ENCODE measurements around the gene EDNRA.

The EDNRA gene

DNA sequence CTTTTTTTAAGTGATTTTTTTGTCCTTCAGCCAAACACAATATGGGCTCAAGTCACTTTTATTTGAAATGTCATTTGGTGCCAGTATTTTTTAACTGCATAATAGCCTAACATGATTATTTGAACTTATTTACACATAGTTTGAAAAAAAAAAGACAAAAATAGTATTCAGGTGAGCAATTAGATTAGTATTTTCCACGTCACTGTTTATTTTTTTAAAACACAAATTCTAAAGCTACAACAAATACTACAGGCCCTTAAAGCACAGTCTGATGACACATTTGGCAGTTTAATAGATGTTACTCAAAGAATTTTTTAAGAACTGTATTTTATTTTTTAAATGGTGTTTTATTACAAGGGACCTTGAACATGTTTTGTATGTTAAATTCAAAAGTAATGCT, 62.1 kb downstream of the EDNRA start:
- no peak for DNase-seq

DNA sequence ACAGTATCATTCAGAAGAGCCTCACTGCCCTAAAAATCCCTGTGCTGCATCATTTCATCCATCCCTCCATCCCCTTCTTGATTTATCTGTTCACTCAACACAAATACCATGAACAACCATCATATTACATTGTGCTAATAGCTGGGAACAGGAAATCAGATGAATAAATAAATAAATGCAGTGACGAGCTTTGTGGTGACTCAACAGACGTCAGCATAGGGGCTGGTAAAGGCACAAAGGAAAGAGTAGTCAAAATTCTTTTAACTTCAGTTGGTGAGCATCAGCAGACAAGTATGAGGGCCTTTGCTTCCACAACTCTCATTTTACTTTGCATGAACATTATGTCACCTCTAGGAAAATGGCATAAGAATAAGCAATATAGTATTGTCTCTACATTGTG, 65.5 kb downstream of the EDNRA start:
- DNase-seq = no peak

DNA sequence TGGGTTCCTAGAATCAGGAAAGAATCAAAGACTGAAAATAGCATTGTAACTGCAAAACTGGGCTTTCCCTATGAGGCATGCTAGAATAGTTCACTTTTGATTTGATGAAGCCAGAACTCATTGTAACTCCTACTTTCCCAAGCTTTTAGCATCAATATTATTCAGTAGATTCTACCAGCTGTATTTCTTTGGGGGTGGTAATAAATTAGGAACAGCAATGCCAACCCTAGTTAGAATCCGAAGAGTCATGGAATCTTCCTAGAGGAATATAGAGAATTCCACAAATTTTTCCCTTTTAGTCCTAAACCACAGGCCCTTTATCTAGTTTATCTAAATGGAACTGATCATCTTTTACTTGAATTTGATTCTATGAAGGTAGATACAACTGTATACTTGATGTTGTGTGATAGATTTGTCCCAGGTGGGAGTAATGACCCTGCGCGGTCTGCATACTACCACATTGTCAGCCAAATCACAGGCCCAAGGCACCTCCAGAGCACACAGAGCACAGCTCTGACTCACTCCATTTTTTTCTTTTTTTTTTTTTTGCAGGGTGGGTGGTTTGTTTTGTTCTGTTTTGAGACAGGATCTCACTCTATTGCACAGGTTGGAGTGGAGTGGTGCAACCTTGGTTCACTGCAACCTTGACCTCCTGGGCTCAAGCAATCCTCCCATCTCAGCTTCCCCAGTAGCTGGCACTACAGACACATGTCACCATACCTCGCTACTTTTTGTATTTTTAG, 66.6 kb downstream of the EDNRA start:
- DNase-seq = no peak

DNA sequence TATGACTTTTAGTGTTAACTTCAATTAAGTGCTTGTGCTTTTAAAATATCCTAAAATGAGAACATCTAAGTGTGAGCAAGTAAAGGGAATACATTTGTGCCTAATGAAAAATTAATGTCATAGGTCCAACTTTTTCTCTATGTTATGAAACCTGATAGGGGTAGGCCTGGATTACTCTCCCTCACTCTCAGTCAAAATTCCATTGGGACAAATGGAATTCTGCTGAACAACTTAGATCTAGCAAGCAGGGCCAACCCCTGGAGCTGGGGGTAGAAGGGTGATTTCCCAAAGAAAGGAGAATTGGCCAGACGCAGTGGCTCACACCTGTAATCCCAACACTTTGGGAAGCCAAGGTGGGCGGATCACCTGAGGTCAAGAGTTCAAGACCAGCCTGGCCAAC, 67.4 kb downstream of the EDNRA start:
- DNase-seq = no peak

DNA sequence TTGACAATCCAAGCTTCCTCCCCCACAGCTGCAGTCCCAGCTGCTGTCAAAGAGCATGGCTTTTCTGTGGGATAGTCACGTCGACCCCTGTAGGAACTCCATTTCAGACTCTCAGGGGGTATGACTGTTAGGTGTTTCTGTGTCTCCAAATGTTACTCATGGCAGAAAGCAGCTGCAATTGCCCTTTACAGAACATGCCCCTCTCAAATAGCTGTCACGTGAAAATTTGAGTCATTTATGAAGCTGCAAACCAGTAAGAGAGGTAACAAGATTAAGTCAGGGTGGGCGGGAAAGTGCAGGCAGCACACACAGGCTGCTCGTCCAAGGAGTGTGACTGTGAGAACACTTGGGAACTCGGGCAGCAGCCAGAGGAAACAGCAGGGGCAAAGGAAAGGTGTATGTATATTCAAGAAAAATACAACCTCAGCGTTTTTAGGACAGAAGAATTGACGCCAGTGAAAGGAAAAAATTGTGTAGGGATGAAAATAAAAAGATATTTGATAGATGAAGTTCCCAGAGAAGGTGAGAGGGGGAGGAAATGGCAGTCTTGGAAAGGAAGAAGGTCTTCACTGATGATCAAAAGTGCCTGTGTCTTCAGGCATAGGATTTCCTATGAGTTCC, 69.8 kb downstream of the EDNRA start:
- DNase-seq = no peak

DNA sequence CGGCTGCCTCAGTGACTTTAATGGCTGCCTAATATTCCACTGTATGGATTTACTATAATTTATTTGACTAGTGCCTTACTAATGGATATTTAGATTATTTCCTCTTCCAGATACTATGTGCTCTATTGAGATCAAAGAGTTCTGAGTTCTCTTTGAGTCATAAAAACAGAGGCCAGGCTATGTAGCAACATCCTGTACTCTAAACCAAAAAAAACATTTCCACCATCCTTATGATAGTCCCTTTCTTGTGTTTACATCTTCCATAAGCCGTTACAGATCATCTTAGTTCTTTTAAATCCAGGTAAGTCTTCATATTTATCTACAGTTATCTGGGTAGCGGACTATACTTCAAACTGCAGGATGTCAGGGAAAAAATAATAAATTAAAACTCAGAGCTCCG, 79.7 kb downstream of the EDNRA start:
- DNase-seq = no peak

DNA sequence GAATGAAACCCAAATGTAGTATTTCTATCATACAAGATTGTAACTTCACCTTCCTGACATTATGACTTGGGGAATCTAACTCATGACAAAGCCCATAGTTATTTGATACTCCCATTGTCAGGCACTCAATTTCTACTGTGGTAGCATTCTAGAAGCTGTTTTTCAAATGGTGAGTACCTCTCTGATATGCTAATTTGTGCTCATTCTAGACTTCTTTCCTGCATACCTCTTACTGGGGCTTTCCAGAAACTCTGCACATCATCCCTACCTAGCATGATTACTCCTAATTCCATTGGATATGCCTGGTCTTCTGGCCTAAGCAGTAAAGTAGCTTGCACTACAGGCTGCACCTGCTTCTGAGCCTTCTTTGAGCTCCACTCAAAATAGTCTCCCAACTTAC, 85.9 kb downstream of the EDNRA start:
- no peak for DNase-seq

DNA sequence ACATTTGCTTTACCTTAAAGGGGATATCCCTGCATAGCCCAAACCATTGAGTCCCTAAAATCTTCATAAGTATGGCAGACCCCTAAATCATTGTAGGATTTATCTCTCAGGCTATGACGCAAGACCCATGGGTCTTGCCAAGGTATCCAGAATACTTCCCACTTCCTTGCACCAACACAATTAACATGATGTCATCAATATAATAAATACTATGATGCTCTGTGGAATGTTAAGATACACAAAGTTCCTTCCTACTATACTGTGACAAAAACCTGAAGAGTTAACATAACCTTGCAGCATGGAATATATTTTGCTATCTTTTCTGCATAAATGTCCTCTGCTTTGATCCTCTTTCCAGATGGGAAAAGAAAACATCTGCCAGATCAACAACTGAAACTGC, 86.4 kb downstream of the EDNRA start:
- DNase-seq = no peak

DNA sequence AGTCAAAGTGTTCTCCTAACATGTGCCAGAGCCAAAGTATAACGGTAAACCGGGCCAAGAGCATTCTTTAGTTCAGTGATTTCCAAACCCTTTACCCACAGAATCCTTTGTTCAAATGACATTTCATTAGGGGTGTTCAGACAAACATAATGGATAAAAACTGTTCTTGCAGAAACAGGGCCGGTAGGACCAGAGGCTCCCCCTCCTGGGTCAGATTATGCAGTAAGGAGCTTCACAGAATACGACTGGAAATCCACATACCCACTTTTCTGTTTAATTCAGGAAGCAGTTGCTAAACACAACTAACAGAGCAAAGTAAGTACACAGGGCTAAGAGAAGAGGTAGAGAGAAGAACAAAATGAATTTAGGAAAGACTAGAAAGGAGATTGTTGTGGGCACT, 89.7 kb downstream of the EDNRA start:
- DNase-seq = no peak

DNA sequence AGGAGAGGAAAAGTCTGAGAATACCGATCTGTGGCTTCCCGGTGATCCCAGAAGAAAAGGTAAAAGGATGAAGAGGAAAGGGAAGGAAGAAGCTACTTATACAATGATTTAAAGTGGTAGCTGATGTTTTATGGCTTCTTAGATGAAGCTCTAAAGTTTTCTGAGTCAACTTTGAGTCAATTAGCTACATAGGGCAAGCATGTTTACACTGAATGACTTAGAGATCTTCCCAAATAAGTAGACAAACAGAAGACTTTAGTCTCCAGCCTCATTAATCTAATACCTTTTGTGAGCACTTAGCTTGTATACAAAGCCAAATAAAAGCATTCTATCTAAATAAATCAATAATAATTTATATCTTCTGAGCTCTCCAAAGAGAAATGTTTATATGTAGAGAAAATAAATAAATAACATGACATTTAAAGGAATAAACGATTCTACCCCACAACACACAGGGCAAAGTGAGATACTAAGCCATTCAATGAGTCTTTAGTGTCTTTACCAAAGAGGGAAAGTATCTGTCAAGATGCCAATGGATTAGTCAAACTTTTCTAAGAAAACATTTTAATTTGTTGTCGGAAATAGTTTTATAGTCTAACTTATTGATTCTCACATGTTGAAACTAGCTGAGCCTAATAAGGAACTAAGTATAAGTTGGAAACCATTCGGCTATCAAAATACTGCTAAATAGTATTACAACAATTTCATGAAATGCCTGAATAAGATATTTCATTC, 90.3 kb downstream of the EDNRA start:
- no peak for DNase-seq

DNA sequence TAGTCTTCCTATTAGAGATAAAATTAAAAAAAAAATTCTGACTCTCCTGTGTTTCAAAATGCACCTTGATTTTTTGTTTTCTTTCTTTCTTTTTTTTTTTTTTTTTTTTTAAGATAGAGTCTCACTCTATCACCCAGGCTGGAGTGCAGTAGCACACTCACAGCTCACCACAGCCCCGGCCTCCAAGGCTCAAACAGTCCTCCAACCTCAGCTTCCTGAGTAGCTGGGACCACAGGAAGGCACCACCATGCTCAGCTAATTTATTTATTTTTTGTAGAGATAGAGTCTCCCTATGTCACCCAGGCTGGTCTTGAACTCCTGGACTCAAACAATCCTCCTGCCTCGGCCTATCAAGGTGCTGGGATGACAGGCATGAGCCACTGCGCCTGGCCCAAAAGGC, 95.2 kb downstream of the EDNRA start:
- DNase-seq = no peak

DNA sequence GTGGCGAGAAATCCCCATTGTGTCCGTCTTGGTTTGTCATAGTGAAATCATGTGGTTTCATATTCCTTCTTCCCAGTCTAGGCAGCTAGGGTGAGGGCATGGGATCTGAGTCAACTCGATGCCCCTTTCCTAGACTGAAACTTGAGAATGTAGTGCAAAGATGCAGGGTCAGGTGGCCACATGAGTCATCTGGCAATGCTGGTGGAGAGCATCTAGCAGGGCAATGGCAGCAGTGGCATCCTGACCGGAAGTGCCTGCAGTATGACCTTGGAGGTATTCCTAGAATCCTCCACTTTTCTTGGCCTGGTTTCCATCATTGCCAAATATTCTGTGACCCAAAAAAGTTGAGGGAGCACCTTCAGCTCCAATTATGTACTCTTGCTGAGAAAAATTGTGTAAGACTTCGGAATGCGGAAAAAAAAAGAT, 97.2 kb downstream of the EDNRA start:
- no peak for DNase-seq

DNA sequence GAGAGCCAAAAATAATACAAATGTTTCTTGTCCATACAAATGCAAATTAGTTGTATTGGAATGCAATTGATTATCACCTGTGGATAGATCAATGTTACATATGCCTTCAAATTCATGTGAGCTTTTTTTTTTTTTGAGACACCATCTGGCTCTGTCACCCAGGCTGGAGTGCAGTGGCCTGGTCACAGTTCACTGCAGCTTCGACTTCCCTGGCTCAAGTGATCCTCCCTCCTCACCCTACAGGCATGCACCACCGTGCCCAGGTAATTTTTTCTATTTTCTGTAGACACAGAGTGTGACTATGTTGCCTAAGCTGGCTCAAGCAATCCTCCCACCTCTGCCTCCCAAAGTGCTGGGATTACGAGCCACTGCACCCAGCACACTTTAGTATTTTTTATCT, 97.7 kb downstream of the EDNRA start:
- DNase-seq = no peak

DNA sequence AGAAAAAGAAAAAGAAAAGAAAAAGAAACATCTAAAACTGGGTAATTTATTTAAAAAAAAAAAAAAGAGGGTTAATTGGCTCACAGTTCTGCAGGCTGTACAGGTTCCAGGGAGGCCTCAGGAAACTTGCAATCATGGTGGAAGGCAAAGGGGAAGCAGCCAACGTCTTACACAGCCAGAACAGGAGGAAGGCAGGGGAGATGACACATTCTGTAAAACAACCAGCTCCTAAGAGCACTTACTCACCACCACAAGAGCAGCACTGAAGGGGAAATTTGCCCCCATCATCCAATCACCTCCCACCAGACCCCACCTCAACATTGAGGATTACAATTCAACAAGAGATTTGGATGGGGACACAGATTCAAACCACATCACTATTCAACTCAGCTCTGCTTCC, 99.5 kb downstream of the EDNRA start:
- DNase-seq = no peak

DNA sequence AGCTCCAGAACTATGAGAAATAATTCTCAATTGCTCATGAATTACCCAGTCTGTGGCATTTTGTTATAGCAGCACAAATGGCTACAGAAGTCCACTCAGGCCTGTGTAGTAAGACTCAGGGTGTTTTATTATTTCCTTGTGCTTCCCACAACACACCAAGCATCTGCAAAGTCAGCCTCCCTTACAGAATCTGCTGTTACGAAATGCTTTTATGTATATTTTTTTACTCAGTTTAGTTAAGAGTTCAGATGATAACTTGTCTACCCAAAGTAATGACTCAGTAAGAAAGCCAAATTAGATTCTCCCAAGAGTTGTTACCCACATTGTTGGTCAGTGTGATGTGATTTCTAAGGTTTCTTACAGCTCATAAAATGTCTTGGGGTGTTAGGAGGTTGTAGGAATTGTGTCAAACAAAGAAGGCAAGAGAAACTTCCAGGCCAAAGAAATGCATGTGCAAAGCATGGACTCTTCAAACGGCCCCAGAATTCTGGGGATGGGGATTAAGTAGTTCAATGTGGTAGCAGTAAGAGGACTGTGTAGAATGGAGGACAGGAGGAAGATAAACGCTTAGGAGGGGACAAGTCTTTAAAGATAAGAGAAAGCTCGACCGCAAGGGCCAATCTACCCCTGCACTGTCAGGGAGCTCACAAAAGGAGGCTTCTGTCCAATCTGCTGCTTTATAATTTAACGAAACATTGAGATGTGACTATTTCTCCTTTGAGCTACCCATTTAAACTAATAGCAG, 100.9 kb downstream of the EDNRA start:
- no peak for DNase-seq

DNA sequence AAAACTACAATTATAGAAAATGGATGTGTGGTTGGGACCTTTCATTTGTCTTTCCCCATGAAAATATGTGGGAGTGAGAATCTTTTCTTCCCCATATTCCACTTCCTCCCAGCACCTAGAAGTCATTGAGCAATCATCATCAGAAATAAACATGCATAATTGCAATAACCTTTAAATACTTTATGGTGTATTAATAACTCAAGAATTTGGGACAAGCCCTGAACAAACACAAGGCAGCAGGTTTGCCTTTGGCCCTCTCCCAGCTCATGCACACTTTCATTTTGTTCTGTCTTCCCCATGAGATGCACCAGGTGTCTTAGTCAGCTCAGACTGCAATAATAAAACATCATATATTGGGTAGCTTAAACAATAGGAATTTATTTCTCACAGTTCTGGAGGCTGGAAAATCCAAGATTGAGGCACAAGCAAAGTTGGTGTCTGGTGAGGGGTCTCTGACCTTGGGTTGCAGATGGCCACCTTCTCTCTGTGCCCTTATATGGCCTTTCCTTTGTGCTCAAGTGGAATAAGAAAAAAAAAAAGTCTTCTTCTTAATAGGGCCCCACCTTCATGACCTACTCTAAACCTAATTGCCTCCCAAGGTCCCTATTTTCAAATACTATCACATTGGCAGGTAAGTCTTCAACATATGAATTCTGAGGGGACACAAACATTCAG, 101.6 kb downstream of the EDNRA start:
- no peak for DNase-seq

DNA sequence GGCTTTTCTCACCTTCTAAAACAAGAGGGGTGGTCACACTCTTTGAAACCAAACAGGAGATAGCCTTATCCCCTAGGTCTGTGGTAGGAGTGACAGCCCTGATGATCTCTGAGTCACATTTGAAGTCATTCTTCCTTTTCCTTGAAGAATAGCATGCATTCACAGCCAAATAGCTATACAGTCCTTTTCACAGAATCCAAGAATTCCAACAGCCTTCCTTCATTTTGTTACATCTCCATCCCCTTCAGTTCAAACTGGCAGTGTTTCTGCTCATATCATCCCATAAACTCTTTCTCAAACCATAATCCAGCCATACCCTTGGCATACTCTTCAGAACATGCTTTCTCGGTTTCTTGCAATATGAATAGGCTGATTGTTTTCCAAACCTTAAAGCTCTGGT, 103.0 kb downstream of the EDNRA start:
- DNase-seq = no peak

DNA sequence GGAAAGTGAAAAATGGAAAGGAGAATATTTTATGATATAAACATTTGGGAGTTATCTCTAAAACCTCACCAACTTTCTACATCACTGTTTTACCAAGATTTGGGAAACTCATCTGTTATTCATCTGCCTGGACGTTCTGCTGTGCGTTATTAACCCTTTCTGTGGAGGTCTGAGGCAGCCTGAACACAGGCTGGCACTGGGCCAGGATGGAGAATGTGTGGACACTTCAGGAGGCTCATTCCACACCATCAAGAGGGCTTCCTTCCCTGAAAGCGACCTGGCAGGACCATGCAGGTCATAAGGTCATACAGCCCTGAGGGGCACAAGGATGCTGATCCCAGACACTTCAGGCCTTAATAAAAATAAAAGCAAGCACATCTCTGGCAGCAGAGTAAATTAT, 105.1 kb downstream of the EDNRA start:
- no peak for DNase-seq

DNA sequence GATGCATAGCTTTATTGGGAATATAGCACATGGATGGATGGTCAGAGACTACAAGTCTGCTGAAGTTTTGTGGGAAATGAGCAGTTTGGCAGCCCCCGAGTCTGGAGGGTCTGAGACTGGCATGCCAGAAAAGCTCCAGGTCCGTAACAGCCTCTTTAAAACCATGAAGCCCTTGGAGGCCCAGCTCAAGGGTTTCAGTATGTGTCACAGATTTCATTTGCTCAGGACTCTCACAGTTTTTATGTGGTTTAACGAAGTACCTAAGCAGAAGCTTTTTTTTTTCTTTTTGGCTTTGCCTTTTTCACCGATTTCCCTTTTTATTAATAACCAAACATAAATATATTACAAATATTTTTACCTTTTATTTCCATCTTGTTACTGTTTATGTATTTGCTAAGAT, 105.7 kb downstream of the EDNRA start:
- DNase-seq = no peak

DNA sequence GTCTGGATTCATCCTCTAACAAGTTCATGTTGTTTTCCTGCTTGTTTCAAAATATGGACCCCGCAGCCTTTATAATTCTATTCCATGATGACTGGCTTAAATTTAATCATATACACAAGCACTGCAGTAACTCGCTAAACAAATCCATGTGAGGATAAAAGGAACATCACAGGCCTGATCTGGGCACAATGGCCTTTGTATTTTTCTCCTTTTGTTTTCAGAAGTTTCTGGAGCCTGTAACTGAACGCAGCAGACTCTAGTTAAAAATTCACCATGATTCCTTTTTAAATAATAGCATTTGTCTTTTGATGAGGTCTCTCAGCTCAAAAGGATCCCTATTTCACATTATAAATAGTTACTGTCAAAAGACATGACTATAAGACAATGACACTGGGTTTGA, 106.1 kb downstream of the EDNRA start:
- no peak for DNase-seq

DNA sequence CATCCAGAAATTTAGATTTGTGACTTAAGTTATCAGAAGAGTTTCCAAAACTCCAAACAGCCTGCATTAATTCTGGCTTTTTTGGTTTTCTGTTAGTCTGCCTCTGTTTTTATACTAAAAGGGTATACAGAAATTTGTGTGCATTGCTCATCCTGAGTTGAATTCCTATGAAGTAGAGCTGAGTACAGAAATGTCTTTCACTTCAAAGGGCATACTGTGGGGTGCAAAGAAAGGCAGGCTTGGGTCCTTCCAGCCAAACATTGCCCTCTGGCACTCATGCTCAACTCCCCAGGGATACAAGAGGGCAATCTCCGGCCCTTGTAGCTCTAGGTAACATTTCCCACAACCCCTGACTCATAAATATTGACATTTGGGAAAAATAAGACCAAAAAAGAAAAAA, 108.7 kb downstream of the EDNRA start:
- DNase-seq = no peak

DNA sequence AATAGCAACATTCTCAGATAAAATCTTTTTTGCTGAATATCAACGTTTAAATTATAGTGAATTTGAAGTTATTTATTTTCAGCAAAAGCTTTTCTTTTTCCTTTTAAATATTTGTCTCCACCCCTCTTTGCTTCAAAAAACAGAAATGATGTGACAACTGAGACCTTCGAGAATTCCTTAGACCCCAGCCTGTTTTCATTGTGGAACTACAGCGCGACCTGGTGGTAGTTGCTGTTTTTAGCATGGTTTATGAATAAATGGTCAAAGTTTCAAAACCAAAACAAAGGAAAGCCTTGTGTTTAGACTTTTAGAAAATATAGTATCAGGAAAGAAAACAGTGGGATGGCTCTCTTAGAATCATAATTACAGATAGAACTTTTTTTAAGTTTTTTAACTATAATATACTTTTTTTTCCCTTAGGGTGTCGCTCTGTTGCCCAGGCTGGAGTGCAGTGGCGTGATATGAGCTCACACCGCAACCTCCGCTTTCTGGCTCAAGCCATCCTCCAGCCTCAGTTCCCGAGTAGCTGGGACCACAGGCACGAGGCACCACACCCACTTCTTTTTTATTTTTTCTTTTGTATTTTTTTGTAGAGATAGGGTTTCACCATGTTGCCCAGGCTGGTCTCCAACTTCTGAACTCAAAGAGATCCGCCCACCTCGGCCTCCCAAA, 109.5 kb downstream of the EDNRA start:
- peak; percentile 24 for DNase-seq

All from NCI-H1092 treated with DMSO at 0.1 percent for 48 hours (cell line).